ENCODE data around the gene SFMBT2. TPM values are rescaled to one million over a fixed set of nuclear protein-coding genes. Genes with fewer than 3 reads are reported as not detected.

Gene SFMBT2
- total RNA-seq, 4 donors from 2014 or later: 7.1 to 13.2 (median 9.0) TPM

DNA sequence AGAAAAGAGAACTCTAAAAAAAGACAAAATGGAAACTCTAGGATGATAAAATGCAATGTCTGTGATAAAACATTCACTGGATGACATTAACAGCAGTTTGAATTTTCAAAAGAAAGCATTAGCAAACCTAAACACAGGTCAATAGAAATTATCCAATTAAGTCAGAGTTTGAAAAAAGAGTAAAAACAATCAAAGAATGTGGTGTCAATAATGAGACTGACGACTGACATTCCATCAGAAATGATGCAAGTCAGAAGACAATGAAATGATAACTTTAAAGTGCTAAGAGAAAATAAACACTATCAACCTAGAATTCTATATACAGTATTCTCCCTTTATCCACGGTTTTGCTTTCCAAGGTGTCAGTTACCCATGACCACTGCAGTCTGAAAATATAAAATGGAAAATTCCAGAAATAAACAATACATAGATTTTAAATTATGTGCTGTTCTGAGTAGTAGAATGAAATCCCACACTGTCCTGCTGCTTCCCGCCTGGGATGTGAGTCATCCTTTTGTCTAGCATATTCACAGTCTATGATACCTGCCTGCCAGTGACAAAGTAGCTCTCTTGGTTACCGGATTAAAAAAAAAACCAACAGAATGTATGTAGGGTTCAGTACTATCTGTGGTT is 38.3 kb upstream of the SFMBT2 start:
- Histone ChIP-seq H3K4me3 (replicated peaks in 1 of 3) (no peak overlapping the region), H3K27ac (no peak overlapping the region), H3K9me3 (no peaks in the 10 kb centered on the region), H3K36me3 (no peaks in the 10 kb centered on the region), H3K27me3 (no peaks in the 10 kb centered on the region), H3K4me1 (no peaks in the 10 kb centered on the region)
- DNase-seq: no peak
- TF ChIP-seq CTCF (IDR thresholded peaks at IDR 0.05): no peak
- no peak for TF ChIP-seq POLR2A (IDR thresholded peaks at IDR 0.05)
- WGBS, 2 donors: 79 to 80% methylated on average over 4 of the region's 4 CpGs
- intact Hi-C loops (cut with DNase I): no loop called here

DNA sequence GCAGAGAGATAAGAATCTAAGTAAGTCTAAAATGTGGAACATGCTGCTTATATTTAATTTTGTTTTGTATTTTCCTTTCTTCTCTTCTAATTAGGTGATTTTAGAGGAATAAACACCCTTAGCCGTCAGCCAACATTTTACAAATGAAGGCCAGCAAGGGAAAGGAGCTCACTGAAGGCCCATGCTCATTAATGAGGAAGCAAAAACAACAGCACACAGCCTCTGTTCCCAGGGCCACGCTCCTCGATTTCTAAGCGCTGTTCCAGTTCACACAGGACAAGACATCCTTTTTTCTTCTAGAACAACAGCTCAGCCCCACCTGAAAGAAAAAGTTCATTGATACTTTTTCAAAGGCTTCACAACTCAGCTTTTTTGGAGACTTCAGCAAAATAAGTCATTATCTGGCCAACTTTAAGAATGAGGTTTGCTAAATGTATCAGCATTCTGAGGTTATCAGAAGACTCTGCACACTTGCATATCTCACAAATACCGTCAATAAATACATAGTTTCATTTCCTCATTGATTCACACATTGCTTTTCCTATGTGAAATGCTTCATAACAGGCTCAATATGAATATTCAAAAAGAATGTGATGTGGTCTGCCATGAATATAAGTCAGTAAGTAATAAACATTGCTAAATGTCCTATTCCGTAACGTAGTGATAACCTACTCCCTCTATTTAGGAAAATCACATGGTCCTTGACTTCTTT is 34.8 kb upstream of the SFMBT2 start:
- H3K27me3 ChIP-seq: no peaks in the 10 kb centered on the region
- no peak for TF ChIP-seq POLR2A (IDR thresholded peaks at IDR 0.05)
- TF ChIP-seq CTCF (IDR thresholded peaks at IDR 0.05): no peak
- intact Hi-C loops (cut with DNase I): no loop called here
- DNase-seq: no peak
- no peak overlapping the region for H3K27ac ChIP-seq
- 87 to 94% methylated on average over 7 of the region's 7 CpGs for WGBS, 2 donors
- no peaks in the 10 kb centered on the region for H3K9me3 ChIP-seq
- H3K4me3 ChIP-seq (replicated peaks in 1 of 3): no peak overlapping the region
- no peaks in the 10 kb centered on the region for H3K4me1 ChIP-seq
- no peaks in the 10 kb centered on the region for H3K36me3 ChIP-seq

- Histone ChIP-seq H3K4me3 (replicated peaks in 1 of 3) (no peak overlapping the region), H3K9me3 (no peaks in the 10 kb centered on the region), H3K27ac (no peak overlapping the region), H3K27me3 (no peaks in the 10 kb centered on the region), H3K4me1 (no peaks in the 10 kb centered on the region), H3K36me3 (no peaks in the 10 kb centered on the region)
- TF ChIP-seq CTCF (IDR thresholded peaks at IDR 0.05) (no peak), POLR2A (IDR thresholded peaks at IDR 0.05) (no peak)
- 55 to 59% methylated on average over 19 of the region's 19 CpGs for WGBS, 2 donors
- DNase-seq: peak in 1 of 2 donors; percentile 5
- intact Hi-C loops (cut with DNase I): no loop called here
Measured at GRCh38 chr10:7444551-7445121, 33.8 kb upstream of the SFMBT2 start.

- no peak for TF ChIP-seq CTCF (IDR thresholded peaks at IDR 0.05)
- TF ChIP-seq POLR2A (IDR thresholded peaks at IDR 0.05): no peak
- no peak for DNase-seq
- H3K27ac ChIP-seq: no peak overlapping the region
- no peak overlapping the region for H3K4me3 ChIP-seq (replicated peaks in 1 of 3)
- H3K4me1 ChIP-seq: no peaks in the 10 kb centered on the region
- H3K36me3 ChIP-seq: no peaks in the 10 kb centered on the region
- intact Hi-C loops (cut with DNase I): no loop called here
- H3K27me3 ChIP-seq: no peaks in the 10 kb centered on the region
- no peaks in the 10 kb centered on the region for H3K9me3 ChIP-seq
Measured at GRCh38 chr10:7443036-7443435, 32.2 kb upstream of the SFMBT2 start.
